Muscle of back (tissue), 11 donors: Measurements from ENCODE around the gene SMYD3. TPM values are rescaled to one million over a fixed set of nuclear protein-coding genes. Genes with fewer than 3 reads are reported as not detected.
A peak's percentile ranks its signal among the peaks of the same experiment; 100 is the strongest.

Experiments used
- DNase-seq, 3 donors: peaks; one replicate each; pipeline versions ENCODE4 v3.0.0 to v3.0.0-alpha.2; 2013
- polyA plus RNA-seq, 10 donors: library from polyadenylated mRNA; unstranded; fragments of 120-200 nt; gene quantifications; one replicate each; pipeline ENCODE4 v1.2.1, GENCODE V29; 2013; ENCODE audit not compliant: insufficient read length in 10 of 10

Gene SMYD3
- polyA plus RNA-seq, 10 donors = 7.0 to 11.3 (median 9.9) TPM

DNA sequence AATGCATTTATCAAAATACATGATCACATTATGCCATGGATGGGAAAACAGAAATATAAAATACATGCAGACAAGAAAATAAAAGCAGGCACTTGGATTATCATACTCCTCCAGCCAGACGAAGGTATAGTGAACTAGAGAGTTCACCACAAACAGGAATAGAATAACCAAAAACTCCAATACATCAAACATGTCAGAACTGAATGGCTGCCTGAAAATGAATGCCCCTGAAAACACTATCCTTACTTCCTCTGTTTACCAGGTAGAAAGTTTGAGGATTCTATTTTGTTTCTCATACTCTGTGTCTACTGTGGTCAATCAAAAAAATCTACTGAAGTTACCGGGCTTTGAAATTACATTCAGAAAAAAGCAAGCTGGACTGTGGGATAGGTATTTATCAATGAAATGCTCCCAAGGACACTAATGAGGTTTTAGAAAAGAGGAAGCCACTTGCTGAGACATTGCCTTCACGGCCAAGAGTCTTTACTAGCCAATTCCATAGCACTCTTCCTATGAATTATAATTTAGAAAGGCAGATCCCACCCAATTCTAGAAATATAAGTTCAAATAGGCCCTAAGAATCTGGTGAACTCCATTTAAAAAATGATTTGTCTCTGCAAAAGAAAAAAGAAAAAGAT is 197.7 kb downstream of the SMYD3 start:
- no peak for DNase-seq

- no peak for DNase-seq
Measured at GRCh38 chr1:246308533-246309075, 198.5 kb downstream of the SMYD3 start.

DNA sequence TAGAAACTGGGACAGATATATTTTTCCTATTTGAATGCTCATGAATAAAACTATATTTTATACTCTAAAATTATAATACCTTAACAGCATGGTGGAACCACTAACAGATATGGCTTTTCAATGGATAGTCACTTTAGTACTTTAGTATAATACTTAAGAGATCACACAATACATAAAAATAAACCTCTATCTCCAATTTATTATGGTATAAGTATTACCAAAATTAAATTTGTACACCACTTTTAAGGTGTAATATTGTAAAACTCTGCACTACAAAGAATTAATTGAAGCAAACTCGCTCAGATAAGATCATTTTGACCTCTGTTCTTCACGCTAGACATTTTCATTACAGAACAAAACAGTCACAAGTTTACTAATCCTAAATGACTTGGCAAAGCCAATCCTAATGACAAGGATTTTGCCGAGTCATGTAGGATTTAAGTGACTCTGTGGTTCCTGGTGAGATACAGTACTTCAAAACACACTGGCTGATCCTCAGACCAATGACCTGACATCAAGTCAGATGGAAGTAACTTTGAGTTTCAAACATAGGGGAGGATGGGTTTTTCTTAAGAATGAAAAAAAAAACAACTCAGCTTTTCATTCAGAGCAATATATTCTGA is 200.6 kb downstream of the SMYD3 start:
- no peak for DNase-seq

DNA sequence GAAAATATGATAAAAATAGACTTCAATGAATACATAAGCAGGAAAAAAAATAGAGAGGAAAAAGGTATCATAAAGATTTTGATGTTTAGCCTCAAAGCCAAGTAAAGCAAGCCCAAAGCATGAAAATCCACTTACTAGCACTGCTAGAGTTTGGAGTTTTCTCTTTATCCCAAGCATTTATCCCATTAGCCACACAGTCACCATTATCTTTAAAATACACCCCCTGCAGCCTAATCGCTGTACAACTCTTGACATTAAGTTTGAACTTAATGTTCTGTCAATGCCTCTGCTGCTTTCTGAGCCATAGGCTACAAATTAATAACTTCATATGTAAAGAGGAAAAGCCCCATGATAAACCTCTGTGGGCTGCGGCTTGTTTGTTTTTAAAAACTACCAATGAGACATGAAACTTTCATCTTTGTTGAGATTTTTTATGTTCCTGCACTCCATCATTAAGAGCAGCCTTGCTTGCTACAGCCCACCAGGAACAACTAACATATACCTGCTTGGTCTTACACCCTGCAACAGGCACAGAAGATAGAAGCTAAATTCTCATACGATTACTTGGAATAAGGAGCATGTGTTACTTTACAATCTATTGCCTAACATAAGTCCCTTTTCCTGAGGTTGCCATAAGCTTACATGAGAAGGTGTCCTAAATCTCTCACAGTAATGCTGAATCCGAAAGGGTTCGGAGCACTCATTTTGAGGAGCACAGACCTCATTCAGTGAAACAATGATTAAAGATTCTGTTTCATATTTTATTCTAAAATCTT is 202.4 kb downstream of the SMYD3 start:
- no peak for DNase-seq

DNA sequence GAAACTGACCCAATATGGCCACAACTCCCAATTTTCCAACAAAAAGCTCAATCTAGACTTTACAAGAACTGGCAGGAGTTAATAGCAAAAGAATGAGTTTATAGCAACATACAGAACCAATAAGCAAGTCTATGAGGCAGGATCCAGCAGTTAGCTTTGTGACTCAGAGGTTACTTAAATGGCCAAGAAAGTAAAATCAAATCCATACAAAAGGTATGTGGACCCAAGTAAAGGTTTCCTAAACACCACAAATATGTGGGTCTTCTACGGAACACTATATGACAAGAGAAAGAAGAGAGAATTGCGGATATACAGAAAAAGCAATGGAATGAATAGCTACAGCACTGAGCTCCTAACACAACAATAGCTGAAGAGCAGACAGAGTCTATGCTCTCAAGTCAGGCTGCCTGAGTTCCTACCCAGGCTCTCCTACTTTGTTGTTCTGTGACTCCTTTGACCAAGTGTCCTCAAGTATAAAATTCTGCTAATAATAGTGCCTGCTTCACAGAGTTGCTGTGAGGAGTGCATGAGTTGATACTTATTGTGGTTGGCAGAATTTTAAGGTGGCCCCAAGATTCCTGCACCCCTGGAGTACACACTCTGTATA is 204.3 kb downstream of the SMYD3 start:
- DNase-seq = peak in 1 of 3 donors; percentile 18

DNA sequence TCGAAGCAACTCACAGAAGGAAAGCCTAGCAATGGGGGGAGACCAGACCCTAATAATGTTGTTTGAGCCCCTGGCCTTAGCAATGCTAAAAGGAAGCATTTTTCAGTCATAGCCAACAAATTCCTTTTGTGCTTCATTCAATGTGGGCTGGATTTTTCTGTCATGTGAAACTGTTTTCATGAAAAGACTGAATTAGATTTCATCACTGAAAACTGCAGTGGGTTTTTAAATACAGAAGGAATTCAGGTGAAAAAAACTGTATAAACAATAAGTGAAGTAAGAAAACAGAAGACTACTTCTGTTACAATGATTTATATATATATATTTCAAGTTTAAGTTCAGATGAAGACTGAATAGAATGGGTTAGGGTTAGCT is 204.8 kb downstream of the SMYD3 start:
- DNase-seq = no peak

DNA sequence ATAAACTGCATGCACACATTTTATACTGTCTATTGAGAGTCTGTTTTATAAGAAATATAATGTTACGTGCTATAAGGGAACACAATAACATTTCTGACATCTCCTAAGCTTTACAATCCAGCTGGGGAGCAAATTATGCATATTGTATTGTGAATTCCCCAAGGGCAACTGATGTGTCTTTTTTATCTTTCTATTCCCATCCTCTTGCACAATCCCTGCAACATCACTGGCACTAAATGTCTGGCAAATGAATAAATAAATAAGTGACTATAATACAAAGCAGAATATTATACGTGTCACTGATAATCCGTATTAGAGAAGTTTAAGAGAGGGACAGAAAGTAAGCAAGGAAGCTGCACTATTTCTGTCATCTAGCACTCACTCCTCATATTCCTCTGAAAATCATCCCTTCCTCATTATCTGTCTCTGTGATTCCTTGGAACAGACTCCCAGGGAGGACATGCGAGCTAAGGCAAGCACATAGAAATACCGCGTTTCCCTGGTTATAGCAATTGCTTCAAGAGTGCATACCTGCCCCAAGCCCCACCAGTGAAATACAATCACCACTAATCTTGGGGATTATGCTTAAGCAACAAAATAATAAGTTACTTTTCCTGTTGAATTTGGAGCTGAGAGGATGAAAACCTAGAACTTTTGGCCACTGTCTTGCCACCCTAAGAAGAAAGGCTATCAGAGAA is 205.4 kb downstream of the SMYD3 start:
- DNase-seq = no peak

- no peak for DNase-seq
Measured at GRCh38 chr1:246300626-246301549, 206.2 kb downstream of the SMYD3 start.

- DNase-seq = no peak
Measured at GRCh38 chr1:246297279-246298265, 209.5 kb downstream of the SMYD3 start.

DNA sequence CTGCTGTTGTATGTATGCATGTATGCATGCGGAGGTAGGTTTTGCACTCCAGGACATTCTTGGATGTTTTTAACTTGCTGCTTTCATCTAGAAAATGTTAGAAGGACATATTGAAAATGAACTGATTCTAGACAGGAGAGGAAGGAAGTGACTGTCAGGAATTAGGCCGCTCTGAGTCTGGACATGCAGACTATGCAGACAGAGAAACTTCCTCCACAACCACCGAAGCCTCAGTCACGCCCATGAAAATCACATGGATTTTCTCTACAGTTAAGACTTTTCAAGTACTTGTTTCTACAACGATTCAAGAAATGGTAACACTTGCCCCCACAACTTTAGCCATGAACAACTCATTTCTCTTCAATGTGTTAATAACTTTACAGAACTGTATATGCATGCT is 211.1 kb downstream of the SMYD3 start:
- no peak for DNase-seq

DNA sequence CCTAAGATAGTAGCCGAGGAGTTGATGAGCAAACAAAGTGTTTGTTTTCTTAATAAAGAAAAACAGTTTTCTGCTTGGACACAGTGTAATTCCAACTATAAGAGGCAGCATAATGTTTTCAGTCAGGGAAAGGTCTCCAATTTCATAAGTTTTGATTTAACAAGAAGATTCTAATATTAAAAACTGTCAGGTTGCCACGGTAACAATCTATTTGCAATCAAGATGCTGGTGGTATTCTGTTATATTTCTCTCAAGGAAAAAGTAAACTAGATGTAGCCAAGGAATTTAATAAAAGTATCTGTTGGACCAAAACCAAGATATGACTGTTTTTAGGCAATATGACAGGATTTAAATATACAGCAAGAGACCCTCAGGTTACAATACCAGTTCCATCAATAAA is 211.7 kb downstream of the SMYD3 start:
- DNase-seq = no peak

- DNase-seq = no peak
Measured at GRCh38 chr1:246294263-246294662, 212.8 kb downstream of the SMYD3 start.

DNA sequence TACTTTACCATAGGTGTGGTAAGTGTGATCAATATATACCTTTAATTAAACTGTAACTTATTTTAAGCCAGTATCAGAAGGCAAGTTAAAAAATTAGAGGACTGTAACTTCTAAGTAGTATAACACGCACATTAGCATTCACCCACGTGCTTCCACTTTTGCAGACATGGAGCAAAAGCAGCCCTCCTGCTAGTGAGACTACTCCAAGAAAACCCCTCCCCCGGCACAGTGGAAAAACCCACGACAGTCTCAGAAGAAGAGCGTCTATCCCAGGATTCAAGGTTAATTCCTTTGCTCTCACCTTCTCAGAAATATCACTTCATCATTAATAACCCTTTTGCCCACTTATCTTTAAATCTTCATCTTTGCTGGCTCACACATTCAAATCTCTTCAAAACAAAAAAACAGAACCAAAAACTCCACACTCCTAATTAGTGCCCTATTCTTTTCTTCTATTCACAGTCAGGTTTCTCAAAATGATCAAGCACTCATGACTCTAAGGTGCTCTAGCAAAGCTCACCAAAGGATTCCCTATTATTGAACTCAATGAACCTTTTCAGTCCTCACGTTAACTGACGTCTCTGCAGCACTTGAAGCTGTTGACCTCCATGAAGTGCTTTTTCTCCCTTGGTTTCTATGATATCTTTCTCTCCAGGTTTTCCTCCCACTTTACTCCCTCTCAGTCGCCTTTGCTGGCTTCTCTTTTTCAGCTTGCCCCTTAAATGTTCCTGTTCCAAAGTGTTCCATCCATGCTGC is 213.5 kb downstream of the SMYD3 start:
- no peak for DNase-seq

GRCh38 chr1:246292571-246292970 is 214.5 kb downstream of the SMYD3 start:
- DNase-seq = no peak

DNA sequence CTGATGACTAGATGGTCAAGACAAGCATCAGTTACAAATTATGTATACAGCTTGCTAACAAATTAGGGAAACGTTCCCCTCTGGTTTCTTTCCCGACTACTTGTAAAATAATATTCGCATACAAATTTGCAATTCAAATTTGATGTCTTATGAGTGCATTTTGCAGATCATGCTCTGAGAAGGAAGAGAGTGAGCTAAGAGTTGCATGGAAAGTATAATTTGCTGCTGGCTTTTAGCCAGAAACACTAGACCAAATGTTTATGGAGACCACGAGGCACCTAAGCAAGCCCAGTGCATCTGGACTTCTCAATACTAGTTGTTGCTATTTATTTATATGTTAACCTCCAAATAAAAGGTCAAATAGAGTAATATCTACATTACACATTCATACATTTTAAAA is 216.0 kb downstream of the SMYD3 start:
- DNase-seq = no peak

DNA sequence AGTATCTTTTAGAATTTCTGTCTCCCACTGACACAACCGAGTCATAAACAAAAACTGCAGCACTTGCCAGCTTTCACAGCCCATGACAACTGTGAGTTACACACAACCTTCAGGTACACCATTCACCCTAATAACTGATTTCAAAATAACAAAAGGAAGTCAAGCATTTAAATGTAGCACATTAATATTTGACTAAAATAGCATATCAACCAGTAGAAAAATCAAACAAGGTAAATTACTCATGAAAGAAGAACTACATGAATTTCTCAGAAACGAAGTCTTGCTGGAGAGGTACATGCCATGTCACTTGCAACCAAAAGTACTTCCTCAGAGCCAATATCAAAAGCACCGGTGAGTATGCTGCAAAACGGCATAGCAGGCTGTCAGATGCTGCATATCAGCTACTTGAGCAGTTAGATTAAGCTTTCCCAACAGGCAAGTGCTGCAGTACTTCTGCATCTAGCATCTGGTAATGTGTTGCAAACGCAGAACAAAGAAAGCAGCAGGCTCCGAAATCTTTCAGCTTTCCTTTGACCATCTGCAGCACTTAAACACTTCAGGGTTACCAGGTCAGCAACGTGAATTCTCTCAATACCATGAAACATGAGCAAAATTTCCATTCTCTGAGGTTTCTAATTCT is 223.2 kb downstream of the SMYD3 start:
- DNase-seq = no peak

DNA sequence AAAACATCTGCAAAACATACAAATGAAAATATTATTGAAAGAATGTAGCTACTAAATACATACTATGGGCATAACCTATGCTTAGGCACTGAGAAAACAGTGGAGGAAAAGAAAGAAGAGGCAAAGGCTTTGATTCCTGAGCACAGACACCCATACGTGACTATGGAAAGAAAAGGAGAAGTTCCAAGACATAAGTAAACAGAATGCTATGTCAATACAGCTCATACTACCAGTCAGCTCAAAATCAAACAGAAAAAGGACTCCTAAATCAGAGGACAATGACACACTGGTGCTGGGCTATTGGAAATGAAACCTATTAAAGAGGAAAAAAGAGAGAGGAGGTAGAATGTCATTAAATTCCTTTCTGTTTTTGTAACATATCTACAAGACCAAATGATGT is 225.4 kb downstream of the SMYD3 start:
- DNase-seq = no peak

GRCh38 chr1:246281195-246281594 is 225.9 kb downstream of the SMYD3 start:
- no peak for DNase-seq
